Measurements from ENCODE around the gene OR2B6. TPM values are rescaled to one million over a fixed set of nuclear protein-coding genes. Genes with fewer than 3 reads are reported as not detected.
"Not testable (repeated sequence)": the region's sequence is repeated elsewhere in the genome, so short reads cannot be mapped to it uniquely, and the experiment has no call there.

OR2B6 gene
- under 1 TPM in 1 of 2 donors, not detected in 1; 0.47 TPM for total RNA-seq

DNA sequence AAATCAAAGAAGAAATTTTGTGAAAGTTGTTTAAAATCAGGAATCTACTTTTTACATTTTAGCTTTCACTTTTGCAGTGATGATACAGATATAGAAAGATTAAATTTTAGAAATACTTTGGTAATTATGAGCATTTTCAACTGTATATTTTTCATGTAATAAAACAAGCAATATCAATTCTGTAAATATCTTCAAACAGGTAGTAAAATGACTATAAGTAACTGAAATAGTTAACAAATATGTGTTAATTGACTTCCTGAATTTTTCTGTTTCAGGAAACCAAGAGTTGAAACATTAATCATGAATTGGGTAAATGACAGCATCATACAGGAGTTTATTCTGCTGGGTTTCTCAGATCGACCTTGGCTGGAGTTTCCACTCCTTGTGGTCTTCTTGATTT lies at the start of gene OR2B6:
Gene OR2B6 (plus strand): TSS at position 301 of the 400 bp plus-strand sequence. CDS start 0 bp downstream, at position 301.
- Histone ChIP-seq H3K9ac (ENCODE audit: low read depth in 2 of 2, low read length in 2 of 2) (no peak within 1 kb of the TSS), H3K9me3 (no peaks in the 10 kb centered on the region), H3K4me1 (no peaks in the 10 kb centered on the region), H3K36me3 (no peaks in the 10 kb centered on the region), H3K27me3 (peaks cover 1% of the 10 kb centered on the region), H3K27ac (no peak within 1 kb of the TSS), H3K4me3 (no peak within 1 kb of the TSS)
- TF ChIP-seq, protein P1, sequence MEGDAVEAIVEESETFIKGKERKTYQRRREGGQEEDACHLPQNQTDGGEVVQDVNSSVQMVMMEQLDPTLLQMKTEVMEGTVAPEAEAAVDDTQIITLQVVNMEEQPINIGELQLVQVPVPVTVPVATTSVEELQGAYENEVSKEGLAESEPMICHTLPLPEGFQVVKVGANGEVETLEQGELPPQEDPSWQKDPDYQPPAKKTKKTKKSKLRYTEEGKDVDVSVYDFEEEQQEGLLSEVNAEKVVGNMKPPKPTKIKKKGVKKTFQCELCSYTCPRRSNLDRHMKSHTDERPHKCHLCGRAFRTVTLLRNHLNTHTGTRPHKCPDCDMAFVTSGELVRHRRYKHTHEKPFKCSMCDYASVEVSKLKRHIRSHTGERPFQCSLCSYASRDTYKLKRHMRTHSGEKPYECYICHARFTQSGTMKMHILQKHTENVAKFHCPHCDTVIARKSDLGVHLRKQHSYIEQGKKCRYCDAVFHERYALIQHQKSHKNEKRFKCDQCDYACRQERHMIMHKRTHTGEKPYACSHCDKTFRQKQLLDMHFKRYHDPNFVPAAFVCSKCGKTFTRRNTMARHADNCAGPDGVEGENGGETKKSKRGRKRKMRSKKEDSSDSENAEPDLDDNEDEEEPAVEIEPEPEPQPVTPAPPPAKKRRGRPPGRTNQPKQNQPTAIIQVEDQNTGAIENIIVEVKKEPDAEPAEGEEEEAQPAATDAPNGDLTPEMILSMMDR (IDR thresholded peaks at IDR 0.05) = no peak
- intact Hi-C loops (cut with DNase I) = no loop called here
- no peak for DNase-seq

DNA sequence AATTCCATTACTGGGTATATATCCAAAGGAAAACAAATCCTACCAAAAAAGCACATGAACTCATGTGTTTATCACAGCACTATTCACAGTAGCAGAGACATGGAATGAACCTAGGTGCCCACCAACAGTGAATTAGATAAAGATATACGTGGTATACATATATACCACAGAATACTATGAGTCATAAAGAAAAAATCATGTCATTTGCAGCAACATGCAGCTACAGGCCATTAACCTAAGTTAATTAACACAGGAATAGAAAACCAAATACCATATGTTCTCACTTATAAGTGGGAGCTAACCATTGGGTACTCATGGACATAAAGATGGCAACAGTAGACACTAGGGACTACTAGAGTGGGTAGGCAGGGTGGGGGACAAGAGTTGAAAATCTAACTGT lies 49.0 kb upstream of the OR2B6 start:
- Histone ChIP-seq H3K27me3 (no peaks in the 10 kb centered on the region), H3K4me3 (no peak overlapping the region), H3K9me3 (no peaks in the 10 kb centered on the region), H3K4me1 (no peaks in the 10 kb centered on the region), H3K9ac (ENCODE audit: low read depth in 2 of 2, low read length in 2 of 2) (no peak overlapping the region), H3K36me3 (no peaks in the 10 kb centered on the region), H3K27ac (no peak overlapping the region)
- DNase-seq = no peak
- intact Hi-C loops (cut with DNase I) = loop anchor here (10.0 kb wide), 2 partner anchors 223 to 447 kb away; no protein-coding TSS in a partner anchor
- TF ChIP-seq, protein P1 (IDR thresholded peaks at IDR 0.05) = no peak

DNA sequence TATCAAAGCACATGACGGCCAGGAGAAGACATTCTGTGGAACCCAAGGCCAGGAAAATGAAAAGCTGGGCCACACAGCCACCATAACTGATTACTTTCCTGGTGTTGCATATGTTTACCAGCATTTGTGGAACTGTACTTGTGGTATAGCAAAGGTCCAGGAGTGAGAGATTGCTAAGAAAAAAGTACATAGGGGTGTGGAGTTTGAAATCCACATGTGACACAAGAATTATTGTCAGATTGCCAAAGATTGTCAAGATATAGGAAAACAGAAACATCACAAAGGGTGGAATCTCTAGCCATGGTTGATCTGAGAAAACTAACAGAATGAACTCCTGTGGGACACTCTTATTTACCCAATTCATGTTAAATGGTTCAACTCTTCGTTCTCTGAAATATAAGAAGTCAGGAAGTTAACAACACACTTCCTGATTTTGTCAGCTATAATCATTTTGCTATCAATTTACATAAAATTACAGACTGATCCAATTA lies 45.0 kb upstream of the OR2B6 start, which contains the start of gene OR2B2:
Gene OR2B2 (minus strand): TSS at position 441 of the 491 bp plus-strand sequence. CDS start 77 bp downstream, at position 364.
- no peak within 1 kb of the TSS for H3K27ac ChIP-seq
- no peaks in the 10 kb centered on the region for H3K4me1 ChIP-seq
- intact Hi-C loops (cut with DNase I) = no loop called here
- no peak within 1 kb of the TSS for H3K4me3 ChIP-seq
- no peaks in the 10 kb centered on the region for H3K36me3 ChIP-seq
- no peak for DNase-seq
- H3K27me3 ChIP-seq = no peaks in the 10 kb centered on the region
- TF ChIP-seq, protein P1 (IDR thresholded peaks at IDR 0.05) = no peak
- H3K9me3 ChIP-seq = no peaks in the 10 kb centered on the region
- no peak within 1 kb of the TSS for H3K9ac ChIP-seq (ENCODE audit: low read depth in 2 of 2, low read length in 2 of 2)

DNA sequence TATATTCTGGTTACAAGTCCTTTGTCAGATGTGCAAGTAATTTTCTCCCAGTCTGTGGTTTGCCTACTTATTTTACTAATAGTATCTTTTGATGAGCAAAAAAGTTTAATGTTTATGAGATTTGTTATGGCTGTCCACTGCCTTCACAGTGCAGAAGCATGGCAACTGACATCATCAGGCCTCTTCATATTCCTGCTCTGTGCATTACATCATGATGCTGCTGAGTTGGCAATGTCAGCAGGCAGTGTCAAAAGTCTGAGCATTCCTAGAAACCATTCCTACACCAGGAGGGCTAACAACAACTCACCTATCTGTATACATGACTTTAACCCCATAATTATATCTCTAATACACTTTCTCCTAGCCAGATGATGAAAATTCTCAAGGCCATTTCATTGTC lies 34.1 kb upstream of the OR2B6 start:
- intact Hi-C loops (cut with DNase I) = no loop called here
- H3K36me3 ChIP-seq = no peaks in the 10 kb centered on the region
- DNase-seq = no peak
- no peaks in the 10 kb centered on the region for H3K27me3 ChIP-seq
- TF ChIP-seq, protein P1 (IDR thresholded peaks at IDR 0.05) = no peak
- H3K4me3 ChIP-seq = no peak overlapping the region
- H3K9ac ChIP-seq (ENCODE audit: low read depth in 2 of 2, low read length in 2 of 2) = no peak overlapping the region
- no peak overlapping the region for H3K27ac ChIP-seq
- no peaks in the 10 kb centered on the region for H3K4me1 ChIP-seq
- H3K9me3 ChIP-seq = no peaks in the 10 kb centered on the region

DNA sequence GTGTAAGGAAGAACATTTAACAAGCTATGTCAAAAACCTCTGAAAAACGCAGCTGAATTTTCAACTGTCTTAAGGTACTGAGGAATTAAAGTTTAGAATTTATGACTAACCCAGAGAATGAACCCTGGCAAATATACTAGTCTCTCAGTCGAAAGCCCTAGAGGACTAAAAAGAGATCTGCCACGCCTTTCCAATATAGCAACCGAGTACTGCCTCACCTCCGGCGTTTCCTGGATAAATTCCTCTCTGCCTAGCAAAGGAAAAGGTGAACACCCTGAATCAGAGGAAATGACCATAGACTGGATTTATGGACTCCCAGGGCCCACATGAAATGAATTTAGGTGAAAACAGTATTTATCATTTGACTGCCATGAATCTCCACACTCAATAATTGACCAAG lies 32.9 kb upstream of the OR2B6 start:
- H3K27ac ChIP-seq = no peak overlapping the region
- H3K4me1 ChIP-seq = no peaks in the 10 kb centered on the region
- intact Hi-C loops (cut with DNase I) = no loop called here
- H3K4me3 ChIP-seq = no peak overlapping the region
- H3K27me3 ChIP-seq = no peaks in the 10 kb centered on the region
- H3K9ac ChIP-seq (ENCODE audit: low read depth in 2 of 2, low read length in 2 of 2) = no peak overlapping the region
- H3K36me3 ChIP-seq = no peaks in the 10 kb centered on the region
- DNase-seq = no peak
- H3K9me3 ChIP-seq = no peaks in the 10 kb centered on the region
- TF ChIP-seq, protein P1 (IDR thresholded peaks at IDR 0.05) = no peak

DNA sequence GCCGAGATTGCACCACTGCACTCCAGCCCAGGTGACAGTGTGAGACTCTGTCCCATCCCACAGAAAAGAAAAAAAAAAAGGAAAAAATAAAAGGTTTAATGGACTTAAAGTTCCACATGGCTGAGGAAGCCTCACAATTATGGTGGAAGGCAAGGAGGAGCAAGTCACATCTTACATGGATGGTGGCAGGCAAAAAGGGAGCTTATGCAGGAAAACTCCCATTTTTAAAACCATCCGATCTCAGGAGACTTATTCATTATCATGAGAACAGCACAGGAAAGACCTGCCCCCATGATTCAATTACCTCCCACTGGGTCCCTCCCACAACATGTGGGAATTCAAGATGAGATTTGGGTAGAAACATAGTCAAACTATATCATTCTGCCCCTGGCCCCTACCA lies 29.0 kb upstream of the OR2B6 start:
- DNase-seq; H3K9ac ChIP-seq (ENCODE audit: low read depth in 2 of 2, low read length in 2 of 2); H3K27me3 ChIP-seq; H3K4me3 ChIP-seq; H3K4me1 ChIP-seq; H3K36me3 ChIP-seq; intact Hi-C loops (cut with DNase I); H3K27ac ChIP-seq; H3K9me3 ChIP-seq: not testable (repeated sequence)

DNA sequence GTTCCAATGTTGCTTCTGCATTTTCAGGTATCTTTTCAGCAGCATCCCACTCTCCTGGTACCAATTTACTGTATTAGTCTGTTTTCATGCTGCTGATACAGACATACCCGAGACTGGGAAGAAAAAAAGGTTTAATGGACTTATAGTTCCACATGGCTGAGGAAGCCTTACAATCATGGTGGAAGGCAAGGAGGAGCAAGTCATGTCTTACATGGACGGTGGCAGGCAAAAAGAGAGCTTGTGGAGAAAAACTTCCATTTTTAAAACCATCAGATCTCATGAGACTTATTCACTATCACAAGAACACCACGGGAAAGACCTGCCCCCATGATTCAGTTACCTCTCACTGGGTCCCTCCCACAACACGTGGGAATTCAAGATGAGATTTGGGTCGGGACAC lies 27.1 kb upstream of the OR2B6 start:
- H3K27ac ChIP-seq; H3K9me3 ChIP-seq; H3K36me3 ChIP-seq; H3K9ac ChIP-seq (ENCODE audit: low read depth in 2 of 2, low read length in 2 of 2); H3K4me3 ChIP-seq; H3K4me1 ChIP-seq; DNase-seq; H3K27me3 ChIP-seq; intact Hi-C loops (cut with DNase I): not testable (repeated sequence)

All from colonic mucosa (tissue), 4 donors.